ENCODE measurements around the gene TMPRSS6. TPM values are rescaled to one million over a fixed set of nuclear protein-coding genes. Genes with fewer than 3 reads are reported as not detected.

The TMPRSS6 gene
- total RNA-seq, 1 experiment from 2014 or later = 0.39 TPM

GRCh38 chr22:37103151-37103550 lies 6.4 kb downstream of the TMPRSS6 start:
- DNase-seq (ENCODE audit: low read depth, low spot score) (no peak), ATAC-seq (no peak)
- POLR2A ChIA-PET = no interaction called here
- H2AFZ ChIP-seq (ENCODE audit: low read depth, low read length, poor library complexity, severe bottlenecking) = no peak overlapping the region
- H4K20me1 ChIP-seq (ENCODE audit: insufficient read depth) = no peaks in the 10 kb centered on the region
- RAD21 ChIA-PET (ENCODE audit: low non-redundant PET in 1 of 2, low total read pairs in 2 of 2, uncharacterized antibody in 2 of 2, unreplicated experiment in 2 of 2) = no interaction called here
- no peak for TF ChIP-seq ZBTB33 (IDR thresholded peaks at IDR 0.05; ENCODE audit: extremely low read depth, insufficient replicate concordance, low read length)
- TF ChIP-seq TCF7L2 (IDR thresholded peaks at IDR 0.05; ENCODE audit: borderline replicate concordance, extremely low read depth, insufficient read depth, insufficient read length) = no peak
- no peak for TF ChIP-seq ZFX (IDR thresholded peaks at IDR 0.05)
- TF ChIP-seq JUND (IDR thresholded peaks at IDR 0.05) = no peak
- TF ChIP-seq CEBPB (IDR thresholded peaks at IDR 0.05; ENCODE audit: low read depth) = no peak
- TF ChIP-seq EZH2phosphoT487 (IDR thresholded peaks at IDR 0.05; ENCODE audit: borderline replicate concordance) = no peak
- no peak for TF ChIP-seq REST (IDR thresholded peaks at IDR 0.05; ENCODE audit: low read depth)
- no peak for TF ChIP-seq RAD21 (IDR thresholded peaks at IDR 0.05; ENCODE audit: low read depth)
- TF ChIP-seq CBX3 (IDR thresholded peaks at IDR 0.05; ENCODE audit: low read depth) = no peak
- no peak for TF ChIP-seq FOSL1 (IDR thresholded peaks at IDR 0.05; ENCODE audit: low read depth)
- no peak for TF ChIP-seq EZH2 (IDR thresholded peaks at IDR 0.05)
- TF ChIP-seq ATF3 (IDR thresholded peaks at IDR 0.05) = no peak
- TF ChIP-seq YY1 (IDR thresholded peaks at IDR 0.05; ENCODE audit: extremely low read depth, insufficient replicate concordance, low read depth, low read length) = no peak
- no peak for TF ChIP-seq SRF (IDR thresholded peaks at IDR 0.05; ENCODE audit: low read depth)
- intact Hi-C loops (cut with micrococcal nuclease) = no loop called here
- H3K4me3 ChIP-seq (replicated peaks in 1 of 2; ENCODE audit: low read depth in 1 of 2, low read length in 2 of 2) = no peak overlapping the region
- H3K9ac ChIP-seq (ENCODE audit: low read length) = no peak overlapping the region
- H3K4me1 ChIP-seq (ENCODE audit: control insufficient read depth in 1 of 2, insufficient read depth in 2 of 2, low read length in 2 of 2) = peaks cover 0 to 14% of the 10 kb centered on the region in 2 experiments; a peak in 1 of 4 replicates
- no peak overlapping the region for H3K4me2 ChIP-seq (ENCODE audit: low read length)
- no peak overlapping the region for H3K27ac ChIP-seq (ENCODE audit: low read depth, low read length)
- H3K9me3 ChIP-seq (ENCODE audit: control insufficient read depth in 1 of 2, insufficient read depth in 1 of 2, low read depth in 1 of 2, low read length in 2 of 2) = no peaks in the 10 kb centered on the region
- BruUV-seq (replicated peaks) = no TSS peak
- H3K9me2 ChIP-seq (ENCODE audit: insufficient read depth) = no peaks in the 10 kb centered on the region
- CTCF ChIA-PET = no interaction called here
- no peaks in the 10 kb centered on the region for H3K27me3 ChIP-seq (ENCODE audit: insufficient read depth, low read length)
- H3K36me3 ChIP-seq (ENCODE audit: control insufficient read depth in 1 of 2, insufficient read depth in 2 of 2, low read length in 2 of 2) = no peaks in the 10 kb centered on the region
- H3K79me2 ChIP-seq (ENCODE audit: insufficient read depth, low read length) = no peaks in the 10 kb centered on the region

Data from HCT116 (cell line).